ENCODE results near the gene BCO2.

DNA sequence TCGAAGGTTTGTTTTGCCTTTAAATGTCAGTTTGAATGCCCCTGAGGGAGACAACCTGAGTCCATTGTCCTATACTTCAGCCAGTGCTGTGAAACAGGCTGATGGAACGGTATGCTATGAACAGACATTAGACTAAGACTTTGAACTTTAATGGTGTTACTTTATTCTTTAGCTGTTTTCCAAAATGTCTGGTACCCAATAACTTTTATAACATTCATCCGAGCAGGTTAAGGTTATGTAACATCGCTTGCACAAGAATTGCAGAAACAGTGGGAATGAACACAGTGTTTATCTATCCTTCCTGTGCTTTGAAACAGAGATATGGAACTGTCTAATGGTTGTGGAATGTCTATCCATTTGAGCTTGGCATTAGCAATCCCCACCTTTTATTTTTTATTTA lies 38.4 kb downstream of the BCO2 start:
- TF ChIP-seq, protein P1, sequence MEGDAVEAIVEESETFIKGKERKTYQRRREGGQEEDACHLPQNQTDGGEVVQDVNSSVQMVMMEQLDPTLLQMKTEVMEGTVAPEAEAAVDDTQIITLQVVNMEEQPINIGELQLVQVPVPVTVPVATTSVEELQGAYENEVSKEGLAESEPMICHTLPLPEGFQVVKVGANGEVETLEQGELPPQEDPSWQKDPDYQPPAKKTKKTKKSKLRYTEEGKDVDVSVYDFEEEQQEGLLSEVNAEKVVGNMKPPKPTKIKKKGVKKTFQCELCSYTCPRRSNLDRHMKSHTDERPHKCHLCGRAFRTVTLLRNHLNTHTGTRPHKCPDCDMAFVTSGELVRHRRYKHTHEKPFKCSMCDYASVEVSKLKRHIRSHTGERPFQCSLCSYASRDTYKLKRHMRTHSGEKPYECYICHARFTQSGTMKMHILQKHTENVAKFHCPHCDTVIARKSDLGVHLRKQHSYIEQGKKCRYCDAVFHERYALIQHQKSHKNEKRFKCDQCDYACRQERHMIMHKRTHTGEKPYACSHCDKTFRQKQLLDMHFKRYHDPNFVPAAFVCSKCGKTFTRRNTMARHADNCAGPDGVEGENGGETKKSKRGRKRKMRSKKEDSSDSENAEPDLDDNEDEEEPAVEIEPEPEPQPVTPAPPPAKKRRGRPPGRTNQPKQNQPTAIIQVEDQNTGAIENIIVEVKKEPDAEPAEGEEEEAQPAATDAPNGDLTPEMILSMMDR (IDR thresholded peaks at IDR 0.05): no peak
- TF ChIP-seq POLR2A (IDR thresholded peaks at IDR 0.05) (no peak), POLR2AphosphoS5 (IDR thresholded peaks at IDR 0.05) (no peak)

Measured in prostate gland (tissue), 2 donors.